ENCODE measurements around the gene CNTN6. TPM values are rescaled to one million over a fixed set of nuclear protein-coding genes. Genes with fewer than 3 reads are reported as not detected.

Gene CNTN6
- total RNA-seq, 4 donors from 2014 or later, result not detected

GRCh38 chr3:1088503-1088902, 4.3 kb upstream of the CNTN6 start:
- Histone ChIP-seq H3K4me3 (no peak overlapping the region), H3K9me3 (no peaks in the 10 kb centered on the region), H3K36me3 (no peaks in the 10 kb centered on the region), H3K4me1 (no peaks in the 10 kb centered on the region), H3K27me3 (no peaks in the 10 kb centered on the region), H3K27ac (no peak overlapping the region)
- no peak for TF ChIP-seq POLR2A (IDR thresholded peaks at IDR 0.05)
- TF ChIP-seq CTCF (IDR thresholded peaks at IDR 0.05 in 4 of 5, conservative IDR thresholded peaks at IDR 0.05 in 1 of 5), result no peak
- DNase-seq (no peak), ATAC-seq (no peak)
- in situ Hi-C loops (cut with MboI; ENCODE audit: low sequenced_read_pairs in 4 of 4), result no loop called here
- intact Hi-C loops (cut with DNase I; ENCODE audit: low total_unique reads), result no loop called here

- Histone ChIP-seq H3K27ac (no peak overlapping the region), H3K9me3 (no peaks in the 10 kb centered on the region), H3K4me3 (no peak overlapping the region), H3K36me3 (no peaks in the 10 kb centered on the region), H3K4me1 (no peaks in the 10 kb centered on the region), H3K27me3 (no peaks in the 10 kb centered on the region)
- in situ Hi-C loops (cut with MboI; ENCODE audit: low sequenced_read_pairs in 4 of 4) (no loop called here), intact Hi-C loops (cut with DNase I; ENCODE audit: low total_unique reads) (no loop called here)
- ATAC-seq (no peak), DNase-seq (no peak)
- TF ChIP-seq CTCF (IDR thresholded peaks at IDR 0.05 in 4 of 5, conservative IDR thresholded peaks at IDR 0.05 in 1 of 5) (no peak), POLR2A (IDR thresholded peaks at IDR 0.05) (no peak)
These were observed 1.5 kb upstream of the CNTN6 start for GRCh38 chr3:1091286-1091685.

DNA sequence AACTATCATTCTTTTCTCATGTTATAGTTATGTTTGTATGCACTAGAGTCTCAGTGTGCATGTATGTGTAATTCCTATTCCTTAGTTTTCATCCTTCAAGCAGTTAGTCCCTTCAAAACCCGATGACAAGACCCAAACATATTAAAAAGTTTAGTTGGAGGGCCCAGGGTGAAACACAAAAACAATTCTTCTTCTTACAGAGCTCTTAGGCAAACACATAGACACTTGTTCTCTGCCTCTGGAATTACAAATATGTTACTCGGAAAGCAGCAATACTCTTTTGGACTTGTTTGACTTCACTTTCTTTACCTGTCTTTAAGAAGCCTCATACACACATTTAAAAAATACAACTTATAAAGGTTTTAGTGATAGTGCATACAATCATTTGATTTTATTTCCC, 763 bp upstream of the CNTN6 start:
- in situ Hi-C loops (cut with MboI; ENCODE audit: low sequenced_read_pairs in 4 of 4), result no loop called here
- Histone ChIP-seq H3K9me3 (no peaks in the 10 kb centered on the region), H3K27ac (no peak overlapping the region), H3K4me3 (no peak overlapping the region), H3K27me3 (no peaks in the 10 kb centered on the region), H3K36me3 (no peaks in the 10 kb centered on the region), H3K4me1 (no peaks in the 10 kb centered on the region)
- DNase-seq (no peak), ATAC-seq (no peak)
- intact Hi-C loops (cut with DNase I; ENCODE audit: low total_unique reads), result no loop called here
- TF ChIP-seq POLR2A (IDR thresholded peaks at IDR 0.05), result no peak
- no peak for TF ChIP-seq CTCF (IDR thresholded peaks at IDR 0.05 in 4 of 5, conservative IDR thresholded peaks at IDR 0.05 in 1 of 5)

DNA sequence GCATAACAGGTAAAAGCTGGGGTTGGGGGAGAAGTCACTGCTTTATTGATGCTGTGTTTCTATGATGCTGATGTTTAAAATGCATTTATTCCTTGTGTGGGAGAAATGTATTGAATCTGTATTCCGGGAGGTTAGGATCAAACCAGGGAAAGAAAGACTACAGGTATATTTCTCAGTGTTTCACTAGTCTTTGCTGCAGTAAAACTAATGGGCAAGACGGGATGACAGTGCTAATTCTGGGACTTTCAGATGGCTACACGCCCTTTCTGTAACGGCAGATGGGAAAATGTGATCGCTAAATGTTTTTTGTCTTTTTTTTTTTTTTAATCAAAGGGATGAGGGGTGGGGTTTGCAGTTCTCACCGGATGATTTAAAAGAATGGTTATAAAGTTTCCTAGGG, 393 bp downstream of the CNTN6 start:
- in situ Hi-C loops (cut with MboI; ENCODE audit: low sequenced_read_pairs in 4 of 4), result no loop called here

DNA sequence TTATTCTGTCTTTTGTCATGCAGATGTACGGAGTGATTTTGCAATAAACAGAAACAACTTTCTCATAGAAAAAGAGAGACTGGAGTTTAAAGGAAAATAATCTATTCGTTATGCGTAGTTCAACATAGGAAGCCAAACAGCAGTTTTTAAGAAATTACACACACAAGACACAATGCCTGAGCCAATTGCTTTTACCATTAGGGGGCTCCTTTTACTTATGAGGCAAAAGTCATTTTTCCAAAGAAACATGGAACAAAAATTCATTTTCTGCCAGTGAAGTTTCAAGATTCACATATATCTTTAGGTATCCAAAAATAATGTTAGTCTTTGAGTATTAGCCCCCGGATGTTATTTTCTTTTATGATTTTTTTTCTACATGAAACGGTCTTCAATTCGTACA, 10.7 kb downstream of the CNTN6 start:
- intact Hi-C loops (cut with DNase I; ENCODE audit: low total_unique reads) (no loop called here), in situ Hi-C loops (cut with MboI; ENCODE audit: low sequenced_read_pairs in 4 of 4) (no loop called here)
- Histone ChIP-seq H3K27me3 (no peaks in the 10 kb centered on the region), H3K4me1 (no peaks in the 10 kb centered on the region), H3K36me3 (no peaks in the 10 kb centered on the region), H3K4me3 (no peak overlapping the region), H3K9me3 (no peaks in the 10 kb centered on the region), H3K27ac (no peak overlapping the region)
- ATAC-seq (no peak), DNase-seq (no peak)
- TF ChIP-seq POLR2A (IDR thresholded peaks at IDR 0.05) (no peak), CTCF (IDR thresholded peaks at IDR 0.05 in 4 of 5, conservative IDR thresholded peaks at IDR 0.05 in 1 of 5) (no peak)

More for the DNA sequence above, 393 bp downstream of the CNTN6 start:
- H3K27ac ChIP-seq, result no peak overlapping the region
- no peak for DNase-seq
- TF ChIP-seq POLR2A (IDR thresholded peaks at IDR 0.05), result no peak
- H3K27me3 ChIP-seq, result no peaks in the 10 kb centered on the region
- ATAC-seq, result no peak
- no peaks in the 10 kb centered on the region for H3K36me3 ChIP-seq
- intact Hi-C loops (cut with DNase I; ENCODE audit: low total_unique reads), result no loop called here
- H3K4me3 ChIP-seq, result no peak overlapping the region
- no peaks in the 10 kb centered on the region for H3K9me3 ChIP-seq
- H3K4me1 ChIP-seq, result no peaks in the 10 kb centered on the region

Data from gastrocnemius medialis (tissue), 4 donors.